ENCODE results near the gene EPHA4. TPM values are rescaled to one million over a fixed set of nuclear protein-coding genes. Genes with fewer than 3 reads are reported as not detected.

Gene EPHA4
- total and polyA plus RNA-seq, 2 donors (not counting 1 experiment from before 2014, with no cell fraction given): 10.7 to 54.9 TPM

- H3K27ac ChIP-seq (ENCODE audit: low read length in 2 of 2): no peak overlapping the region
- TF ChIP-seq CTCF (IDR thresholded peaks at IDR 0.05) (no peak), EZH2 (IDR thresholded peaks at IDR 0.05; ENCODE audit: borderline replicate concordance, insufficient read depth, low read depth, low read length, poor library complexity, severe bottlenecking) (no peak)
- Mint-ChIP-seq H3K27me3 (peaks cover 32% of the 10 kb centered on the region), H3K4me1 (no peaks in the 10 kb centered on the region), H3K27ac (no peak overlapping the region), H3K4me3 (no peak overlapping the region), H3K9me3 (ENCODE audit: insufficient read depth) (no peaks in the 10 kb centered on the region)
- no peaks in the 10 kb centered on the region for H4K20me1 ChIP-seq (ENCODE audit: control insufficient read depth, insufficient read depth, low read length, poor library complexity, severe bottlenecking)
- H3K4me2 ChIP-seq (replicated peaks; ENCODE audit: low read depth, low read length, poor library complexity, severe bottlenecking): no peak overlapping the region
- ChIA-PET POLR2A (no interaction called here), CTCF (interaction anchor here (1.0 to 2.0 kb wide), 2 partner anchors 14 to 16 kb away, joined by 5 to 7 read pairs; no protein-coding TSS in a partner anchor)
- H3K9ac ChIP-seq (ENCODE audit: low read length): no peak overlapping the region
- 83% methylated on average over 3 of the region's 4 CpGs for WGBS (ENCODE audit: insufficient coverage)
- no peak overlapping the region for H2AFZ ChIP-seq (ENCODE audit: insufficient read depth, low read depth, low read length, poor library complexity, severe bottlenecking)
- H3K4me3 ChIP-seq (ENCODE audit: control extremely low read depth in 1 of 5, extremely low read depth in 1 of 5, insufficient read depth in 1 of 5, low read depth in 2 of 5, low read length in 4 of 5): no peak overlapping the region
- H3K4me1 ChIP-seq (ENCODE audit: control insufficient read depth in 2 of 2, insufficient read depth in 2 of 2, low read length in 2 of 2): no peaks in the 10 kb centered on the region
- H3K36me3 ChIP-seq (replicated peaks in 1 of 2; ENCODE audit: control extremely low read depth in 1 of 2, control insufficient read depth in 1 of 2, extremely low read depth in 1 of 2, insufficient read depth in 2 of 2, low read length in 1 of 2): no peaks in the 10 kb centered on the region
- intact Hi-C loops (cut with micrococcal nuclease): no loop called here
- peaks cover 0 to 8% (median 0%) of the 10 kb centered on the region in 4 experiments for H3K27me3 ChIP-seq (replicated peaks in 1 of 4; ENCODE audit: control extremely low read depth in 1 of 4, control insufficient read depth in 3 of 4, insufficient read depth in 4 of 4, low read length in 3 of 4)
- no peak for ATAC-seq (ENCODE audit: low read depth)
- H3K79me2 ChIP-seq (ENCODE audit: control insufficient read depth, insufficient read depth, low read length): no peaks in the 10 kb centered on the region
- no peaks in the 10 kb centered on the region for H3K9me3 ChIP-seq (ENCODE audit: control extremely low read depth in 1 of 3, control insufficient read depth in 2 of 3, insufficient read depth in 1 of 3, low read length in 2 of 3)
- DNase-seq: no peak
Observed at GRCh38 chr2:221589696-221590095, 17.6 kb upstream of the EPHA4 start.

- Histone ChIP-seq H4K20me1 (ENCODE audit: control insufficient read depth, insufficient read depth, low read length, poor library complexity, severe bottlenecking) (no peaks in the 10 kb centered on the region), H3K4me3 (ENCODE audit: control extremely low read depth in 1 of 5, extremely low read depth in 1 of 5, insufficient read depth in 1 of 5, low read depth in 2 of 5, low read length in 4 of 5) (no peak overlapping the region), H2AFZ (ENCODE audit: insufficient read depth, low read depth, low read length, poor library complexity, severe bottlenecking) (no peak overlapping the region), H3K79me2 (ENCODE audit: control insufficient read depth, insufficient read depth, low read length) (no peaks in the 10 kb centered on the region), H3K27me3 (replicated peaks in 1 of 4; ENCODE audit: control extremely low read depth in 1 of 4, control insufficient read depth in 3 of 4, insufficient read depth in 4 of 4, low read length in 3 of 4) (peaks cover 0 to 12% (median 0%) of the 10 kb centered on the region in 4 experiments), H3K27ac (ENCODE audit: low read length in 2 of 2) (no peak overlapping the region), H3K9ac (ENCODE audit: low read length) (no peak overlapping the region), H3K4me2 (replicated peaks; ENCODE audit: low read depth, low read length, poor library complexity, severe bottlenecking) (no peak overlapping the region), H3K4me1 (ENCODE audit: control insufficient read depth in 2 of 2, insufficient read depth in 2 of 2, low read length in 2 of 2) (no peaks in the 10 kb centered on the region), H3K36me3 (replicated peaks in 1 of 2; ENCODE audit: control extremely low read depth in 1 of 2, control insufficient read depth in 1 of 2, extremely low read depth in 1 of 2, insufficient read depth in 2 of 2, low read length in 1 of 2) (no peaks in the 10 kb centered on the region), H3K9me3 (ENCODE audit: control extremely low read depth in 1 of 3, control insufficient read depth in 2 of 3, insufficient read depth in 1 of 3, low read length in 2 of 3) (no peaks in the 10 kb centered on the region)
- TF ChIP-seq EZH2 (IDR thresholded peaks at IDR 0.05; ENCODE audit: borderline replicate concordance, insufficient read depth, low read depth, low read length, poor library complexity, severe bottlenecking) (no peak), CTCF (IDR thresholded peaks at IDR 0.05) (no peak)
- H3K27ac Mint-ChIP-seq: no peak overlapping the region
- DNase-seq (no peak), ATAC-seq (ENCODE audit: low read depth) (no peak)
- CTCF ChIA-PET: no interaction called here
- POLR2A ChIA-PET: no interaction called here
- WGBS (ENCODE audit: insufficient coverage): 76% methylated on average over 3 of the region's 10 CpGs
- no peaks in the 10 kb centered on the region for H3K9me3 Mint-ChIP-seq (ENCODE audit: insufficient read depth)
- H3K4me3 Mint-ChIP-seq: no peak overlapping the region
- peaks cover 31% of the 10 kb centered on the region for H3K27me3 Mint-ChIP-seq
- intact Hi-C loops (cut with micrococcal nuclease): no loop called here
- H3K4me1 Mint-ChIP-seq: no peaks in the 10 kb centered on the region
Observed at GRCh38 chr2:221588306-221588985, 16.3 kb upstream of the EPHA4 start.
